Gastroesophageal sphincter (tissue), 3 donors: ENCODE measurements around the gene C1orf35.

ENCODE experiments used
- CTCF ChIP-seq, 4 experiments: fragments of 200-600 bp in 2 of 4; fragments of 450-650 bp in 2 of 4; sonication (generic) in 1 of 4; IDR thresholded peaks; one replicate each; pipeline ENCODE4 v1.5.1; 2017 to 2019; ENCODE audit warnings: antibody characterized with exemption in 4 of 4, mild to moderate bottlenecking in 2 of 4, moderate library complexity in 2 of 4
- EP300 ChIP-seq: sonication (generic); formaldehyde crosslinking; IDR thresholded peaks from one replicate; pipeline ENCODE4 v1.6.1; 2017; ENCODE audit warnings: antibody characterized with exemption, mild to moderate bottlenecking
- POLR2A ChIP-seq, 2 donors: fragments of 450-650 bp; IDR thresholded peaks; one replicate each; pipeline ENCODE4 v1.6.1; 2017; ENCODE audit warnings: antibody characterized with exemption in 2 of 2, mild to moderate bottlenecking in 2 of 2, moderate library complexity in 1 of 2

GRCh38 chr1:228114827-228115226, 11.7 kb upstream of the C1orf35 start:
- no peak for TF ChIP-seq EP300
- TF ChIP-seq CTCF (IDR thresholded peaks at IDR 0.05), result no peak
- no peak for TF ChIP-seq POLR2A (IDR thresholded peaks at IDR 0.05)
